ENCODE results near the gene PRRC2C.

The PRRC2C gene

DNA sequence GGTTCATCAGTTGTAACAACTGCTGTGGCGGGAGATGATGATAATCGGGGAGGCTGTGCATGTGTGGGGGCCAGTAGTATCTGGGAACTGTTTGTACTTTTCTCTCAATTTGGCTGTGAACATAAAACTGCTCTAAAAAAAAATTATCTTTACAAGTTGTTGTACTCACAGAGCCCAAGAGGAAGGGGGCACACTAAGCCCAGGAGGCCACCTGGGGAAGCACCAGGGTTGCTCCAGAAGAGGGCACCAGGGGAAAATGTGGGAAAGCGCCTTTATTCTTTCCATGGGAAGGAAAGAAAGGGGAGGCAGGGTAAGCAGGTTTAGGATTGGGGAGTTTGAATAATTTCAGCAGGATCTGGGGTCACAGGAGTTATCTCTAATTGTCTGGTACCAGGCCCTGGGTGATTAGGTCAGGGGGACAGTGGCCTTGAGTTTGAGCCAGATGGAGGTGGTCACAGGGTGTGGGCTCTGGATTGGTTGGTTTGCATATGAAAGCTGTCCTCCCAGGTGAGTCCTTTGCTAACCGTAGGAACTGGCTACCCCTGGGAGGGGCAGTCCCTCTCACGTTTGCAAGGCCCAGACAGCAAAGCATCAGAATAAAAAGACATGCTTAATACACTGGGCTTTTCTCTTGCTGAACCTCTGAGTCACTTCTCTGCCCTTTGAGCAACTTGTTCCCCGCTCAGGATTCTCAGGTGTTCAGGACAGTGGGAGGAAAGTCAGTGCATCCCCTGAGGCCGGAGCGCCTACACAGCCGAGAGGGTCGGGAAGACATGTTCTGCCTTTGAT, 155.9 kb downstream of the PRRC2C start:
- no peak for DNase-seq

DNA sequence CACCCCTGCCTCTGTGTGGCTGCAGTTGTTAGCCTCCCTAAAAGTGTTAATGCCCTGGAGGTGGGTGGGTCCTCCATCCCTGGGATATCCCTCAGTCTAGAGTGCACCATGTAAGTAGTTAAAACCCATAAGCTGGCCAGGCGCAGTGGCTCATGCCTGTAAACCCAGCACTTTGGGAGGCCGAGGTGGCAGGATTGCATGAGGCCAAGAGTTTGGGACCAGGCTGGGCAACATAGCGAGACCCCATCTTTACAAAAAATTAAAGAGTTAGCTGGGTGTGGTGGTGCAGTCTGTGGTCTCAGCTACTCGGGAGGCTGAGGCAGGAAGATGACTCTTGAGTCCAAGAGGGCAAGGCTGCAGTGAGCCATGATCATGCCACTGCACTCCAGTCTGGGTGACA, 156.9 kb downstream of the PRRC2C start:
- no peak for DNase-seq
